A549 (cell line): Measurements from ENCODE around the gene MUC5AC. TPM values are rescaled to one million over a fixed set of nuclear protein-coding genes. Genes with fewer than 3 reads are reported as not detected.
A peak's percentile ranks its signal among the peaks of the same experiment; 100 is the strongest.
"Not testable (repeated sequence)": the region's sequence is repeated elsewhere in the genome, so short reads cannot be mapped to it uniquely, and the experiment has no call there.

Experiments used
- ATAC-seq, 2 experiments: fragments of 200-7000 bp in 1 of 2; fragments of >200 bp in 1 of 2; cut with Nextera tagmentation in 1 of 2; cut with Tn5 transposase in 1 of 2; 3 replicates each; pipeline versions ENCODE4 v1.8.0 to v1.9.1; 2018 to 2020; ENCODE audit warnings: mild to moderate bottlenecking in 1 of 2, moderate library complexity in 1 of 2
- CTCF ChIA-PET: fragments of 300-600 bp; sonication (Branson Sonifier 250); formaldehyde crosslinking; extraction: SDS; loops from one replicate; lab custom pipeline; 2021; ENCODE audit warnings: antibody characterized with exemption, inconsistent platforms; lab: Yijun Ruan, JAX
- POLR2A ChIA-PET: fragments of 350-600 bp; formaldehyde crosslinking; extraction: SDS; loops from one replicate; lab custom pipeline; 2021; ENCODE audit warnings: antibody characterized with exemption, inconsistent platforms; lab: Yijun Ruan, JAX
- DNase-seq, 2 experiments: peaks; one replicate each; pipeline versions ENCODE4 v3.0.0 to v3.0.0-alpha.2; 2011 to 2016; ENCODE audit warnings: low read depth in 1 of 2, low spot score in 1 of 2
- FAIRE-seq: peaks from 2 replicates; lab custom pipeline; 2011; peaks lifted over from hg19 to GRCh38; lab: Jason Lieb, UNC
- H3K27ac ChIP-seq, 2 experiments: fragments of >200 bp; sonication (Bioruptor Twin); formaldehyde crosslinking; 3 replicates each; pipeline ENCODE4 v1.5.1; 2016 to 2017
- H3K4me1 ChIP-seq: fragments of >200 bp; sonication (Bioruptor Twin); formaldehyde crosslinking; 3 replicates; pipeline ENCODE4 v1.6.1; 2016
- H3K4me2 ChIP-seq: fragments of >200 bp; sonication (Bioruptor Twin); formaldehyde crosslinking; 3 replicates; pipeline ENCODE4 v1.6.1; 2016
- H3K4me3 ChIP-seq: fragments of >200 bp; sonication (Bioruptor Twin); formaldehyde crosslinking; 3 replicates; pipeline ENCODE4 v1.5.1; 2016
- H3K9me3 ChIP-seq: fragments of >200 bp; sonication (Bioruptor Twin); formaldehyde crosslinking; 3 replicates; pipeline ENCODE4 v1.6.1; 2016
- CEBPB ChIP-seq, 2 experiments: fragments of >200 bp in 1 of 2; sonication (Bioruptor Twin) in 1 of 2; formaldehyde crosslinking in 1 of 2; IDR thresholded peaks; 2 replicates each; pipeline ENCODE4 v1.6.1; 2012 to 2016
- EP300 ChIP-seq, 2 experiments: fragments of >200 bp; sonication (Bioruptor Twin); formaldehyde crosslinking; IDR thresholded peaks; 2 replicates in 1 of 2; 3 replicates in 1 of 2; pipeline ENCODE4 v1.6.1; 2016 to 2017
- JUN ChIP-seq, 2 experiments: fragments of >200 bp; sonication (Bioruptor Twin); formaldehyde crosslinking; IDR thresholded peaks; 2 replicates in 1 of 2; 3 replicates in 1 of 2; pipeline ENCODE4 v1.6.1; 2016 to 2017
- MYC ChIP-seq: IDR thresholded peaks from 2 replicates; pipeline ENCODE4 v1.6.1; 2012; ENCODE audit warnings: mild to moderate bottlenecking, inconsistent platforms, low read length, improper control_type of control experiment, borderline replicate concordance
- NR3C1 ChIP-seq: fragments of >200 bp; sonication (Bioruptor Twin); formaldehyde crosslinking; IDR thresholded peaks from 3 replicates; pipeline ENCODE4 v1.6.1; 2017
- POLR2A ChIP-seq: IDR thresholded peaks from 2 replicates; pipeline ENCODE4 v1.6.1; 2012; ENCODE audit warnings: mild to moderate bottlenecking, low read length
- RAD21 ChIP-seq, 2 experiments: fragments of >200 bp in 1 of 2; sonication (Bioruptor Twin) in 1 of 2; formaldehyde crosslinking in 1 of 2; IDR thresholded peaks in 1 of 2; conservative IDR thresholded peaks in 1 of 2; 2 replicates in 1 of 2; 3 replicates in 1 of 2; pipeline ENCODE4 v1.6.1; 2012 to 2018; ENCODE audit warnings: inconsistent platforms in 1 of 2
- ZC3H11A ChIP-seq: fragments of 450-650 bp; IDR thresholded peaks from 2 replicates; pipeline ENCODE4 v1.6.1; 2014; ENCODE audit warnings: antibody characterized with exemption, mild to moderate bottlenecking
- WGBS: methylation state at CpG from one replicate; pipeline ENCODE4 v1.1.6; 2017; ENCODE audit errors: missing lambda C conversion rate; 5-methylcytosine and 5-hydroxymethylcytosine counted together
- polyA plus RNA-seq, 4 experiments: library from polyadenylated mRNA; depleted of rRNA in 3 of 4; stranded (reverse); fragments of >200 nt; fragmentation: RNase III in 1 of 4; extraction: RNeasy Plus Mini Kit Qiagen cat#74134 plus additional on column Dnase treatment in 1 of 4; gene quantifications; 2 replicates in 3 of 4; 3 replicates in 1 of 4; pipeline ENCODE4 v1.2.3, GENCODE V29; 2011 to 2017
- TF ChIP-seq, protein P1 (sequence below): fragments of >200 bp; sonication (Bioruptor Twin); formaldehyde crosslinking; IDR thresholded peaks from 3 replicates; pipeline ENCODE4 v1.5.1; 2016
- TF ChIP-seq, protein P2 (sequence below): fragments of 250-450 bp; sonication (Bioruptor Pico); IDR thresholded peaks from 2 replicates; pipeline ENCODE4 v1.5.0; 2021; ENCODE audit warnings: mild to moderate bottlenecking, moderate library complexity, borderline replicate concordance

MUC5AC gene
- polyA plus RNA-seq, 2 of the 4 experiments (the other 2 are of a cell fraction) = 0.18 to 7.4 TPM

DNA sequence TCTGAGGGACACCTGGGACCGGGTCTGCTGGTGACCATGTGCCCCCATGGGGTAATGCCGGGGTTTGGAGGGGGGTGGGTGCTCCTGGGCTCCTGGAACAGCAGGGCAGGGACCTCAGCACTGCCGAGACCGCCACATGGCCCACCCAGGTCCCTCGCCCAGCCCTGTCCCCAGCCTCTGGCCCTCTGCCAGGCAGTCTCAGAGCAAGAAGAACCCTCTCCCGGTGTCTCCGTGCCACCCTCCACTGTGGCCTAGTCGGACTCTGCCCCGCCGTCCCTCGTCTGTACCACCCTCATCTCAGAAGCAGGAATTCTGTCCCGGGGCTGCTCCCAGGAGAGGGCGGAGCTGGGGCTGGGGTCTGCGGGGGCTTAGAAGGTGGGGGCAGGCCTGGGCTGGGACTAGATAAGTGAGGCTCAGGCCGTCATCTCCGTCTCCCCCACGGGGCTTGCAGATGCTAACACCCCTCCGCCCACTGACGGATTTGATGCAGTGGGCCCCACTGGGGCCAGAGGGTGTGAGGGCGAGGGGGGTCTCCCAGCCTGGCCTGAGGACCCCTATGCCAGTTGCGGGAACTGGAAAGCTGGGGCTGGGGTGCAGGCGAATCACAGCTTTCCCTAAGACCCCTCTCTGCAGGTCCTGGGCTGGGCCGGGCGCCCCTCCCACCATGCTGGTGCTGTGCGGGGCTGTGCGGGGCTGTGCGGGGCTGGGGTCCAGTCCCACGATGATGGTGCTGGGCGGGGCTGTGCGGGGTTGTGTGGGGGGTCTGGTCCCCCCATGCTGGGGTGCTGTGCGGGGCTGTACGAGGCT lies 1.1 kb downstream of the MUC5AC start:
- WGBS = 82% methylated on average over 9 of the region's 32 CpGs
- 0 out of 3 replicates have a peak overlapping the region, but pooled peaks have one; percentile 43 for H3K4me2 ChIP-seq
- DNase-seq (no peak), FAIRE-seq (no peak), ATAC-seq (no peak)
- TF ChIP-seq, protein P1, sequence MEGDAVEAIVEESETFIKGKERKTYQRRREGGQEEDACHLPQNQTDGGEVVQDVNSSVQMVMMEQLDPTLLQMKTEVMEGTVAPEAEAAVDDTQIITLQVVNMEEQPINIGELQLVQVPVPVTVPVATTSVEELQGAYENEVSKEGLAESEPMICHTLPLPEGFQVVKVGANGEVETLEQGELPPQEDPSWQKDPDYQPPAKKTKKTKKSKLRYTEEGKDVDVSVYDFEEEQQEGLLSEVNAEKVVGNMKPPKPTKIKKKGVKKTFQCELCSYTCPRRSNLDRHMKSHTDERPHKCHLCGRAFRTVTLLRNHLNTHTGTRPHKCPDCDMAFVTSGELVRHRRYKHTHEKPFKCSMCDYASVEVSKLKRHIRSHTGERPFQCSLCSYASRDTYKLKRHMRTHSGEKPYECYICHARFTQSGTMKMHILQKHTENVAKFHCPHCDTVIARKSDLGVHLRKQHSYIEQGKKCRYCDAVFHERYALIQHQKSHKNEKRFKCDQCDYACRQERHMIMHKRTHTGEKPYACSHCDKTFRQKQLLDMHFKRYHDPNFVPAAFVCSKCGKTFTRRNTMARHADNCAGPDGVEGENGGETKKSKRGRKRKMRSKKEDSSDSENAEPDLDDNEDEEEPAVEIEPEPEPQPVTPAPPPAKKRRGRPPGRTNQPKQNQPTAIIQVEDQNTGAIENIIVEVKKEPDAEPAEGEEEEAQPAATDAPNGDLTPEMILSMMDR = no peak
- no peak for TF ChIP-seq JUN (IDR thresholded peaks at IDR 0.05)
- TF ChIP-seq ZC3H11A = no peak
- TF ChIP-seq, protein P2, sequence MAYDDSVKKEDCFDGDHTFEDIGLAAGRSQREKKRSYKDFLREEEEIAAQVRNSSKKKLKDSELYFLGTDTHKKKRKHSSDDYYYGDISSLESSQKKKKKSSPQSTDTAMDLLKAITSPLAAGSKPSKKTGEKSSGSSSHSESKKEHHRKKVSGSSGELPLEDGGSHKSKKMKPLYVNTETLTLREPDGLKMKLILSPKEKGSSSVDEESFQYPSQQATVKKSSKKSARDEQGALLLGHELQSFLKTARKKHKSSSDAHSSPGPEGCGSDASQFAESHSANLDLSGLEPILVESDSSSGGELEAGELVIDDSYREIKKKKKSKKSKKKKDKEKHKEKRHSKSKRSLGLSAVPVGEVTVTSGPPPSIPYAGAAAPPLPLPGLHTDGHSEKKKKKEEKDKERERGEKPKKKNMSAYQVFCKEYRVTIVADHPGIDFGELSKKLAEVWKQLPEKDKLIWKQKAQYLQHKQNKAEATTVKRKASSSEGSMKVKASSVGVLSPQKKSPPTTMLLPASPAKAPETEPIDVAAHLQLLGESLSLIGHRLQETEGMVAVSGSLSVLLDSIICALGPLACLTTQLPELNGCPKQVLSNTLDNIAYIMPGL (CRISPR knock-in tag) = no peak
- no peak for TF ChIP-seq MYC
- TF ChIP-seq POLR2A = peak; percentile 19; the same call in 1 of the 2 replicates
- peaks cover 6% of the 10 kb centered on the region; the same call in 1 of the 3 replicates for H3K9me3 ChIP-seq
- H3K27ac ChIP-seq = peak overlapping the region; percentile 67 to 84
- H3K4me1 ChIP-seq = peaks cover 30% of the 10 kb centered on the region
- POLR2A ChIA-PET = no interaction called here
- no peak overlapping the region for H3K4me3 ChIP-seq
- CTCF ChIA-PET = no interaction called here

DNA sequence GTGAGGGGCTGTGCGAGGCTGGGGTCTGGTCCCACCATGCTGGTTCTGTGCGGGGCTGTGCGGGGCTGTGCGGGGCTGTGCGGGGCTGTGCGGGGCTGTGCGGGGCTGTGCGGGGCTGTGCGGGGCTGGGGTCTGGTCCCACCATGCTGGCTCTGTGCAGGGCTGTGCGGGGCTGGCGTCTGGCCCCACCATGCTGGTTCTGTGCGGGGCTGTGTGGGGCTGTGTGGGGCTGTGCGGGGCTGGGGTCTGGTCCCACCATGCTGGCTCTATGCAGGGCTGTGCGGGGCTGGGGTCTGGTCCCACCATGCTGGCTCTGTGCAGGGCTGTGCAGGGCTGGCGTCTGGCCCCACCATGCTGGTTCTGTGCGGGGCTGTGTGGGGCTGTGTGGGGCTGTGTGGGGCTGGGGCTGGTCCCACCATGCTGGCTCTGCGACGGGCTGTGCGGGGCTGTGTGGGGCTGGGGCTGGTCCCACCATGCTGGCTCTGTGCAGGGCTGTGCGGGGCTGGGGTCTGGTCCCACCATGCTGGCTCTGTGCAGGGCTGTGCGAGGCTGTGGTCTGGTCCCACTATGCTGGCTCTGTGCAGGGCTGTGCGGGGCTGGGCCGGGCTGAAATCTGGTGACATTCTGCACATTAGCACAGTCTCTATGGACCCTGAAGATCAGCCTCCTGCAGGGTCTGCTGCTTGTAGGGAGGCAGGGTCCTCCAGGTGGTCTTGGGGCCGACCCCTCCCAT lies 1.9 kb downstream of the MUC5AC start:
- H3K4me2 ChIP-seq, DNase-seq, CTCF ChIA-PET, FAIRE-seq, H3K4me3 ChIP-seq, H3K9me3 ChIP-seq, ATAC-seq, POLR2A ChIA-PET: not testable (repeated sequence)
- Histone ChIP-seq H3K4me1 (peaks cover 24% of the 10 kb centered on the region), H3K27ac (peak overlapping the region in 1 of 2 experiments; percentile 84; a peak in 4 of 6 replicates)
- 88% methylated on average over 8 of the region's 24 CpGs for WGBS

DNA sequence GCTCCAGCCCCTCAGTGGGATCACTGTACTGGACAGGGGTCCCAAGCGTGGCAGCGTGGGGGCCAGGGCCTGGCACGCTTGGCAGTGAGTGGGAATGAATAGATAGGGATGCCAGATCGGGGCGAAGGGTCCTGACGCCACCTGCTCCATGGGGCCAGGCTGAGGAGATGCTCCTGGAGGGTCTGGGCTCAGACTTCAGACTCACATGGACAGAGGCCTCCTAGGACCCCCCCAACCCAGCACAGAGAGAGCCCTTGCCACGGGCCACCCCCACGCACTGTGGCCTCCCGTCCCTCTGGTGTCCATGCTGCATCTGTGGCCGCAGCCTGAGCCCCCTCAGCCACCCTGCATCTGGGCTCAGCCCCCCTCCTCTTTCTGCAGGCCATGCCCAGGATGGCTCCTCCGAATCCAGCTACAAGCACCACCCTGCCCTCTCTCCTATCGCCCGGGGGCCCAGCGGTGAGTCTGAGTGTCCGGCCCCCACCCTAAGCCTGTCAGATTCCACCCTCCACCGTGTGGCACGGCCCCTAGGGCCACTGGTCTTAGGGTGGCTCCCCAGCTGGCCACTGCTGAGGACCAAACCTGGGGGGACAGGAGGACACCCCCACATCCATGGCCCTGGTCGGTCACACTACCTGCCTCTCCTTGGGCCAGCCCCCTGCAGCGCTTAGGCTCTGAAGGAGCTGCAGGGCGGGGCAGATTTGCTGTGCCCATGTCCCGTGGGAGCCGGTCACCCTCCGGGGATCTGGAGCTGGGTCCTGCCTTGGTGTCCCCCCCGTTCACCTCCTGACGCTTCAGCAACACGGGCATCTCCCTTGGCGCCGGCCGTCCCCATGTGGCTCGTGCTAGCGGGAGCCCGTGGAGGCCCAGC lies 2.7 kb downstream of the MUC5AC start:
- DNase-seq = no peak
- Histone ChIP-seq H3K4me2 (no peak overlapping the region), H3K4me3 (no peak overlapping the region), H3K27ac (peak overlapping the region in 1 of 2 experiments; percentile 57; a peak in 2 of 6 replicates), H3K9me3 (peaks cover 2% of the 10 kb centered on the region; the same call in 1 of the 3 replicates), H3K4me1 (peaks cover 24% of the 10 kb centered on the region)
- no peak for TF ChIP-seq CEBPB (IDR thresholded peaks at IDR 0.05)
- TF ChIP-seq ZC3H11A = no peak
- no peak for TF ChIP-seq EP300 (IDR thresholded peaks at IDR 0.05)
- TF ChIP-seq RAD21 (conservative IDR thresholded peaks at IDR 0.05 in 1 of 2, IDR thresholded peaks at IDR 0.05 in 1 of 2) = no peak
- no peak for TF ChIP-seq POLR2A
- no peak for TF ChIP-seq NR3C1
- 91% methylated on average over 25 of the region's 32 CpGs for WGBS
- no peak for ATAC-seq
- CTCF ChIA-PET = interaction anchor here (0.6 to 1.2 kb wide), 3 partner anchors 40 to 302 kb away, joined by 3 read pairs; no protein-coding TSS in a partner anchor
- POLR2A ChIA-PET = no interaction called here
- FAIRE-seq = no peak
